ENCODE measurements around the gene EGFR.

EGFR gene

DNA sequence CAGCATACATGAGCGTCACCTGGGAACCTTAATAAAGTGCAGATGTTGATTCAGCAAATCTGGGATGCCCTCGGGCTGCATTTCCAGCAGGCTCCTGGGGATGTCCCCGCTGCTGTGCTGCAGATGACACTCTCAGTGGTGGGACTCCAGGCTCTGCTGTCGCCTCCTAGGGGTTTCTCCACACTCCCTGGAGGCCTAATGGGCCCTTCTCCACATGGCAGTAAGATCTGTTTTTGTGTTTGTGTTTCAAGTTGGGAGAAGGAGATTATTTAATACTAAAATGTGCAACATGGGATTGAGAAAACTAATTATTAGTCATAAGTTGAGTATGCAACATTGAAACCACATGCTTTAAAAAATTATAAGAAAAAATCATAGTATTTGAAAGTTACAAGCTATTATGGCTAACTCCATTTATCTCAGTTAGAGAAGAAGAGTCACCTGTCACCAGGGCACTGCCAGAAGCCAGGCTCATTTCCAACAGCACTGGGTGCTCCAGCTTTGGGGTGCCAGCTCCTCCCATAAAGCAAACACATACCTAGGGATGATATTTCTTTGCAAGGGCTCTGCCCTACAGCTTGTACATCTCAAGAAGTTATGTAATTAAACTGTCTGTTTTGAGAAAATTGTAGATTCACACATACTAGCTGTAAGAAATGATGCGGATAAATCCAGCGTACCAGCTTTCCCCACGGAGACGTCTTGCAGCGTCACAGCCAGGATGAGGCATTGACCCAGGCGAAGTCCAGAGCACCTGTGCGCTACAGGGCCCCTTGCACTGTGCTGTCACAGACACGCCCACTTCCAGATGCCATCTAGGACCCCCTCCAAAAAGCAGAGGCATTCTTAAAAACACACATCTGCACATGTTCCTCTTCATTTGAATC lies 106.4 kb downstream of the EGFR start:
- DNase-seq (ENCODE audit: low read depth in 2 of 2) = no peak

DNA sequence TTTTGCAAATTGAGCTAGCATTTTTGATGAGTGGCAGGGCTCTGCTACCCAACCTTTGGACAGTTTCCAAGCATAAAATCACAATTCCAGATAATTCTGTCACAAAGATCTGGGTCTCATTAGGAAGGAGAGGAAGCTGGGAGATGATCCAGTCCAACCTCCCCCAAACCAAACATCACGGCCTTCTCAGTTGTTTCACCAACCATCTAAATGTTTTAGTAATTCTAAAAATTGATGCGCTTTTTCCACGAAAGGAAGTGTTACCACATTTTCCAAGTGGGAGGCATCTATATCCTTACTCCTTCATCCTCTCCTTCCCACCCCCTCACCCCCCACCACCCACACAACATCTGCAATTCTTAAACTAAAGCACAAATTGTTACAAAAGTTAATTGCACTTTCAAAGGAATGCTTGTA lies 108.3 kb downstream of the EGFR start:
- DNase-seq (ENCODE audit: low read depth in 2 of 2) = no peak

- DNase-seq (ENCODE audit: low read depth in 2 of 2) = no peak
Observed at GRCh38 chr7:55127622-55128081, 108.8 kb downstream of the EGFR start.

GRCh38 chr7:55128693-55129394 lies 110.0 kb downstream of the EGFR start:
- DNase-seq (ENCODE audit: low read depth in 2 of 2) = no peak

GRCh38 chr7:55129541-55130394 lies 111.0 kb downstream of the EGFR start:
- no peak for DNase-seq (ENCODE audit: low read depth in 2 of 2)

DNA sequence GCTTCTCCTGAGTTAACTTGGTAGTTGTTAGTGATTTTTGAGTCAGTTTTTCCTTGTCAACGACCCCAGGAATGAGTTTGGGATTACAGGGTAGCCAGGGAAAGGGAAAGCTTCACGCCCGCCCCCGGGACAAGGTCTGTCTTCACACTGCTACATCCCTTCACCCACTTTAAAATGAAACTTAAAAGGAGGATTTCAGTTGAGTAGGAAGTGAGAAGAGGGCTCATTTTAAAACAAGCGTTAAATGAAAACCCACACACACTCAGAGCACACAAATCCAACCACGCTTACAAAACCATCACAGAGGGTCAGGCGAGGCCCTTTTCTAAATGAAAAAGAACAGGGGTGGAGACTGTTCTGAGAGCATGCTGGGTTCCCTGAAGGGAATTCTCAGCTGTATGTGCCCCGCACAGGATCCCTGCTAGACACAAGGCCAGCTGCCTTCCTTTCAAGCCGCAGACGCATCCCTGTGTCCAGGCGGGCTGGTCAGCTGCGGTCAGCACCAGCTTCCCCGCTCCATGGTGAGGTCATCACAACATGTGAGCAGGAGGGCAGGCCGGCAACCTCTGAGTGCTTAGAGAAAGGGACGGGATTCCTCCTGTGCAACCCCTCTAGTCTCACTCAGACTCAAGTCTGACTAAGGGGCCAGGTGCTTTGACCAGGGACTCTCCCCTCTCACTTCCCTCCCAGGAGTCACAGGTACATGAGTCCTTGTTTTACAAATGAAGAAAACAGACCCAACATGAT lies 111.8 kb downstream of the EGFR start:
- no peak for DNase-seq (ENCODE audit: low read depth in 2 of 2)

GRCh38 chr7:55131142-55131929 lies 112.5 kb downstream of the EGFR start:
- no peak for DNase-seq (ENCODE audit: low read depth in 2 of 2)

DNA sequence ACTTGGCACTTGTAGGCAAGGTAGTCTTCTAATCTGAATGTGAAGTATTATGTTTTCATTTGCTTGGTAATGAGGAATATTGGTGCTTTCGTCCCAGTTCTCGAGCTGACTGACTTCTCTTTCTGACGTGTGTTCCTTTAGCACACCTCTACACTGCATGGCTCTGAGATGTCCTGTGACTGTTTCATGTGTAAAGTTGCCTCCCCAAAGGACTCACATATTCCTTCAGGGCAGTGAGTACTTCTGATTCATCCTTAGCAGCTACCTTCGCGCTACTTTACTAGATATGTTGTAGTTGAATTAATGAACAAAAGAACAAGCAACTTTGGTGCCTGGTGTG lies 113.7 kb downstream of the EGFR start:
- no peak for DNase-seq (ENCODE audit: low read depth in 2 of 2)

GRCh38 chr7:55132890-55133551 lies 114.2 kb downstream of the EGFR start:
- DNase-seq (ENCODE audit: low read depth in 2 of 2) = no peak

DNA sequence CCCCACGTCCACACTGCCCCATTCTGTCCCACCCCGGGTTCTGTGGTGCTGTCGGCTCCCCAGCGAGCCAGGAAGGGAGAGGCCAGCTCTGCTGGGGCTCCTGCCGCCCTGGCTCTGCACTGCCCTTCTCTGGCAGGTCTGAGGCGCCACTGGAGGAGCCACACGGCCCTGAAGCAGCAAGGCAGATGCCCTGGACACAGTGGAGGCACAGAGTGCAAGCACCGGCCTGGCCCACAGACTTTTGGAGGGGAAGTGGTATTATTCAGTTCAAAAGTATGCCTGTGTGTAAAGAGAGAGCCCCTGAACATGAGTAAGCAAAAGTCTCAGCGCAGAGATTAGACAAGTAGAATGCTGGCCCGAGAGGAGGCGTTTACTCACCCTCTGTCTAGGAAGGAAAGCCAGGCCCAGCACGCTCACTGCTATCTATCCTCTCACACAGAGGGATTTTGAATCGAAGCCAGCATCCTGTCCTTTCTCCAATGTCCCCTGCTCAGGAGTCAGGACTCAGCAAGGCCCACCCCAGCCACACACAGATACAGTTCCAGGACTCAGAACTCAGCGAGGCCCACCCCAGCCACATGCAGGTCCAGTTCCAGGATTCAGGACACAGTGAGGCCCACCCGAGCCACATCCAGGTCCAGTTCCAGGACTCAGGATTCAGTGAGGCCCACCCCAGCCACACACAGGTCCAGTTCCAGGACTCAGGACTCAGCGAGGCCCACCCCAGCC lies 115.0 kb downstream of the EGFR start:
- no peak for DNase-seq (ENCODE audit: low read depth in 2 of 2)

DNA sequence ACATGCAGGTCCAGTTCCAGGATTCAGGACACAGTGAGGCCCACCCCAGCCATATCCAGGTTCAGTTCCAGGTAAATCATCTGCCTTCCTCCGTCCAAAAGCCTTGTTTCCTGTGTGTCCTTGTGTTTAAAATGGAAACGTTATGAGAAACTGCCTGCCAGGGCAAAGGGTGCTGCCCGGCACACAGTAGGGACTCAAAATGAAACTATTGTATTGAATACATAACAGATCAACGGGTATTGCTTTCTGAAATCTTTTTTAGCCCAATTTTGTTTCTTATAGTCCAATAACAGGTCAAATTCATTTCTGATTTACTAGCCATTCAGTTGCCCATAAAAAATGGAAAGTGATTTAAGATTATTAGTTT lies 115.5 kb downstream of the EGFR start:
- no peak for DNase-seq (ENCODE audit: low read depth in 2 of 2)

DNA sequence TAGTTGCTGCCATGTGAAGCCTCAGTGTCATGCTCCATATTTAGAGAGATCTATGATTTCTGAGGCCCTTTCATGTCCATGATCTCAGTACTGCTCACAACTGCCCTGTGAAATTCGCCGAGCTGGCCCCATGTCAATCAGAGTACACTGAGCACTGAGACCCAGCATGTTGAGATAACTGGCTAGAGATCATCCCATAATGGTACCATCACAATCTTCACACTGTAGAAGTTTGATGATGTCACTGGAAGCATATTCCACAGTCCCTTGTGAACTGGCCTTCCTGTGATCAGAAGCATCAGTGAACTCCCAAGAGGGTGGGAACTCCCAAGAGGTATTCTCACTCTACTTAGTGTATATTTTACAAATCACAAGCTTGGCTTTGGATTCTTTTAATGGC lies 116.0 kb downstream of the EGFR start:
- no peak for DNase-seq (ENCODE audit: low read depth in 2 of 2)

- DNase-seq (ENCODE audit: low read depth in 2 of 2) = no peak
Observed at GRCh38 chr7:55135462-55135861, 116.6 kb downstream of the EGFR start.

- DNase-seq (ENCODE audit: low read depth in 2 of 2) = no peak
Observed at GRCh38 chr7:55138663-55139062, 119.8 kb downstream of the EGFR start.

DNA sequence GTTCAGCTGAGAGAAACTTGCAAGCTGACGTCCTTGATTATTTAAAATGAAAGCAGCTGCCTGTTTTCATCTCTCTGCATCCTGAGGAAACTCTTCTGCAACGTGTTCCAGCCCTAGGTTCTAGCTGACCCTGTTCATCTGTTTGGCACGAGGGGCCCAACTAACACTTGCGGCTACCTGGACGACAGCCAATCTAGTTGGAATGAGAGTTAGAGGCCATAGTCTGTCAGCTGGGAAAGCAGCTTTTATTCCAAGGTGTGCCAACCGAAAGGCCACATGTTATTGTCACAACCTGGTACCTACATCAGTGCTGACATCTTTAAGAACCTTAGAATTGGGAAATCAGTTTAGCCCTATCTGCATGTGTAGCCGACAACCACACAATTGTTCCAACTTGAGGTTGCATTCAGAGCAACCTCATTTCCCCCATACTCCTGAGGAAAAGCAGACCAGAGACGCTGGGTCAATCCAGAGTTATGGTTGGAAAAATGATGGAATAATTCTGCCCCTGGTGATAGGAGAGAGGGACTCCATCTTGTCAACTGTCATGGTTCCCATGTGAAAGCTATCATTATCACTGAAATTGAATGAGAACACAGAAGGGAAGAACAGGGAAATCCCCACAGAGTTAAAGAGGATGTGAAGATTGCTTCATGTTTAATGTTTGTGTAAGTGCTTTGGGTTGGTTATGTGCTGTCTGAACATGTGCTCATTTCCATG lies 121.6 kb downstream of the EGFR start:
- DNase-seq (ENCODE audit: low read depth in 2 of 2) = no peak

DNA sequence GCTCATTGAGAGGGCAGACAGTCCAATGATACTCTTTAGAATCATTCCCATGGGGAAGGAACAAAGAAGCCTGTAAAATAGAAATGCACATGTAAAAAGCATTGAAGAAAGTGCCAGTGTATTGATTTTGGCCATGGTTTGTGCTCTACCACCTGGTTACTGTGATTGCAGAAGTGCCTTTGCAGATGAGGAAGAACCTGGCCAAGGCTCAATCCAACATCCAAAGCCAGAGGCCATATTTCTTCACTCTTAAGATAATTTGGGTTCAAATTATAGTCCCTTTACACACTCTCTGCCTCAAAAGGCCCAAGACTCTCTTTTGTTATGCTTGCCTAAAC lies 122.1 kb downstream of the EGFR start:
- no peak for DNase-seq (ENCODE audit: low read depth in 2 of 2)

DNA sequence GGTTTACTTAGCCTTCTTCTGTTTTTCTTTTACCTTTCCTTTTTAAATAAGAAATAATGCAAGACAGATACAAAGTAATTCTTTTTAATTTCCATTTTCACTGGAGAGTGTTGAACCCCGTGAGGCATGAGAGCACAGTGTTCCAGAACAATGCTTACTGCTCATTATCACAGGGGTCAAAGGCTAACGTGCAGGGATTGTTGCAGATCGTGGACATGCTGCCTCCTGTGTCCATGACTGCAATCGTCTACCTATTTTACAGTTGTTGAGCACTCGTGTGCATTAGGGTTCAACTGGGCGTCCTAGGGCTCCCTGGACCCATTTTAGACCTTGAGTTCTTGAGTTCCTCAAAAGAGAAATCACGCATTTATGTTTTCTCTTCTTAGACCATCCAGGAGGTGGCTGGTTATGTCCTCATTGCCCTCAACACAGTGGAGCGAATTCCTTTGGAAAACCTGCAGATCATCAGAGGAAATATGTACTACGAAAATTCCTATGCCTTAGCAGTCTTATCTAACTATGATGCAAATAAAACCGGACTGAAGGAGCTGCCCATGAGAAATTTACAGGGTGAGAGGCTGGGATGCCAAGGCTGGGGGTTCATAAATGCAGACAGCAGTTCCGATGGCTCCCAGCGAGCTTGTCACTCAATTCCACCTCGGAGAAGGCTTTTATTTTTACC lies 124.2 kb downstream of the EGFR start:
- DNase-seq (ENCODE audit: low read depth in 2 of 2) = no peak

Data from activated CD8-positive, alpha-beta memory T cell treated with anti-CD3 and anti-CD28 coated beads for 4 hours (primary cell).